NCI-H2029 treated with DMSO at 0.1 percent for 48 hours (cell line): Measurements from ENCODE around the gene DLEC1.
A peak's percentile ranks its signal among the peaks of the same experiment; 100 is the strongest.
"Not testable (repeated sequence)": the region's sequence is repeated elsewhere in the genome, so short reads cannot be mapped to it uniquely, and the experiment has no call there.

Experiments
- DNase-seq: peaks from one replicate; lab custom pipeline; 2025; lab: John Stamatoyannopoulos, UW

The DLEC1 gene

GRCh38 chr3:38157117-38157516, 118.1 kb downstream of the DLEC1 start:
- DNase-seq, result no peak

- peak; percentile 26 for DNase-seq
Measured at GRCh38 chr3:38157595-38157994, 118.6 kb downstream of the DLEC1 start.

GRCh38 chr3:38158472-38158871, 119.5 kb downstream of the DLEC1 start:
- no peak for DNase-seq

- DNase-seq, result not testable (repeated sequence)
Measured at GRCh38 chr3:38160704-38161103, 121.7 kb downstream of the DLEC1 start.

GRCh38 chr3:38163117-38163840, 124.3 kb downstream of the DLEC1 start:
- DNase-seq, result no peak

- DNase-seq, result no peak
Measured at GRCh38 chr3:38163841-38164642, 125.0 kb downstream of the DLEC1 start.

GRCh38 chr3:38164643-38164951, 125.6 kb downstream of the DLEC1 start:
- no peak for DNase-seq

GRCh38 chr3:38164952-38165721, 126.1 kb downstream of the DLEC1 start, which contains the start of gene OXSR1:
Gene OXSR1 (plus strand): TSS chr3:38165537. CDS start chr3:38165877, 340 bp downstream.
- peak; percentile 99 for DNase-seq

- no peak for DNase-seq
Measured at GRCh38 chr3:38165722-38166387, 126.8 kb downstream of the DLEC1 start.

GRCh38 chr3:38167591-38167990, 128.6 kb downstream of the DLEC1 start:
- no peak for DNase-seq

- no peak for DNase-seq
Measured at GRCh38 chr3:38168151-38169026, 129.4 kb downstream of the DLEC1 start.

- DNase-seq, result no peak
Measured at GRCh38 chr3:38169027-38169317, 130.0 kb downstream of the DLEC1 start.

GRCh38 chr3:38170722-38171121, 131.7 kb downstream of the DLEC1 start:
- DNase-seq, result no peak

- DNase-seq, result no peak
Measured at GRCh38 chr3:38171622-38172021, 132.6 kb downstream of the DLEC1 start.
